HG03354 (cell line): Measurements from ENCODE around the gene OR10H3.
"Not testable (repeated sequence)": the region's sequence is repeated elsewhere in the genome, so short reads cannot be mapped to it uniquely, and the experiment has no call there.

Source experiments
- ATAC-seq: cut with Tn5 transposase; IDR thresholded peaks from one replicate; pipeline ENCODE4 v1.9.1; 2021; ENCODE audit warnings: mild to moderate bottlenecking; ENCODE audit not compliant: unreplicated experiment, poor library complexity, severe bottlenecking

OR10H3 gene

DNA sequence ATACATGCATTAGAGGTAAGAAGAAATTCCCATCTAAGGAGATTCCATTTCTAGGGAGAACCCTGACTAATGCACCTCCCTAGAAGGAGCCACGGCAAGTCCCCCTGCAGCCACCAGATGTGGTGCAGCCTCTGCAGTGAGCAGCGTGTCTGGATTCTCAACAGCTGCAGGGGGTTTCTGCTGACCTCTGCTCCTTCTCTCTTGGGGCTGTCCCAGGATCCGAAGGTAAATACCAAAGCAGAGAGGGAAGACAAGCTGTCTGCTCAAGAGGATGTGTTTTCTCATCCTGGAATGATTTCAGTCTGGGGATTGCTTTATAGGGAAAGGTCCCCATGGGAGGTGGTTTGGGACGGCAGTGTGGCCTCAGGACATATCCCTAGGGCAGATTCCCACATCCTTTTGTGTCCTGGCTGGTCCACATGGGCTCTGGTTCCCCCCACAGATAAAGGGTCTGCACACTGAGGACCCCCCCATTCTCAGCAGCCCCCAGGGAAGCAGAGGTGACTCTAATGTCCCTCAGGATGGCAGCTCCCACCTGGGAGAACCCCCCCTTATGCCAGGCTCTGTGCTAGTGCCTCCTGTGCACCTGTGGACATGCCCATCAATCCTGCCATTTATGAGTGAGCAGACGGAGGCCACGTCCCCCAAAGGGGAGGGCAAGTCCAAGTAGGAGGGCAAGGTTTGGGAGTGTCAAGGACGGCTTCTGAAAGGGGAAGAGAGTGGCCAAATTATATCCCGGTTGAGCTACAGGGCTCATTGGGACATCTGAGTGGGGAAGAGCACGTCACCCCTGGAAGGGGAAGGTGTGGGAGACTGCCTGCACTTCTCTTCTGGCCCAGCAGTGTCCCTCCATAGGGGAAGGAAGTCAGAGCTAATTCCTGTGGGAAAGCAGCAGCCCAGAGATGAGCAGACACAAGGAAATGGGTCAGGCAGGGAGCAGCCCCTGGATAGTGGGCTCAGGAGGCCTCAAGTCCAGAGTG, 39.5 kb downstream of the OR10H3 start:
- no peak for ATAC-seq

GRCh38 chr19:15779756-15780476, 42.1 kb downstream of the OR10H3 start:
- ATAC-seq: no peak

- ATAC-seq: no peak
Measured at GRCh38 chr19:15780610-15781418, 43.0 kb downstream of the OR10H3 start.

- no peak for ATAC-seq
Measured at GRCh38 chr19:15781661-15782060, 43.9 kb downstream of the OR10H3 start.

- ATAC-seq: no peak
Measured at GRCh38 chr19:15782211-15782610, 44.4 kb downstream of the OR10H3 start.

DNA sequence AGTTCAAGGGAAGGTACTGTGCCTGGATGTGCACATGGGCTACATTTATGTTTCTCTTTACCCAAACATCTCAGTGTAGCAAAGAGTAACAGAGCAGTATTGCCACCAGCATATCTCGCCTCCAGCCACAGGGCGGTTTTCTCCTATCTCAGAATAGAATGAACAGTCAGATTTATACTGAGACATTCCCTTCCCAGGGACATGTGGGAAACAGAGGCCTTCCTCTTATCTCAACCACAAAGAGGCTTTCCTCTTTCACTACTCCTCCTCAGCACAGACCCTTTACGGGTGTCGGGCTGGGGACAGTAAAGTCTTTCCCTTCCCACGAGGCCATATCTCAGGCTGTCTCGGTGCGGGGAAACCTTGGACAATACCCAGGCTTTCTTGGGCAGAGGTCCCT, 45.1 kb downstream of the OR10H3 start:
- not testable (repeated sequence) for ATAC-seq

GRCh38 chr19:15787611-15788155, 49.9 kb downstream of the OR10H3 start, which contains the start of gene OR10H5:
OR10H5 (plus strand) TSS chr19:15787661; CDS start chr19:15794049, 6,388 bp downstream.
- no peak for ATAC-seq

DNA sequence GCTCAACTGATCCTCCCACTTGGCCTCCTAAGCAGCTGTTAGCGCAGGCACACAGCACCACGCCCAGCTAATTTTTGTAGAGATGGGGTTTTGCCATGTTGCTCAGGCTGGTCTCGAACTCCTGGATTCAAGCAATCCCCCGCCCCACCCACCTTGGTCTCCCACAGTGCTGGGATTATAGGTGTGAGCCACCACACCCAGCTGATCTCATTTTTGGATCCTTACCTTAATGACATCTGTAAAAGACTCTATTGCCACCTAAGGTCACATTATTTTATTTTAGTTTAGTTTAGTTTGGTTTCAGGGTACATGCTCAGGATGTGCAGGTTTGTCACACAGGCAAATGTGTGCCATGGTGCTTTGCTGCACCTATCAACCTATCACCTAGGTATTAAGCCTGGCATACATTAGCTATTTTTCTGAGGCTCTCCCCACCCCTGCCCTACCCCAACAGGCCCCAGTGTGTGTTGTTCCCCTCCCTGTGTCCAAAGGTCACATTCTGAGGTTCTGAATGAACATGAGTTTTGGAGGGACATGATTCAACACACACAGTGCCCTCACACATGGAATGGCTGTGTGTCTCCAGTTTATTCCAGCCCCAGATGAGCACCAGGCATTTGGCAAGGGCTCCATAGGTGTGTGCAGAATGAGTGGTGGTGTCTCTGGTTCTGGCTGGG, 50.9 kb downstream of the OR10H3 start:
- no peak for ATAC-seq

DNA sequence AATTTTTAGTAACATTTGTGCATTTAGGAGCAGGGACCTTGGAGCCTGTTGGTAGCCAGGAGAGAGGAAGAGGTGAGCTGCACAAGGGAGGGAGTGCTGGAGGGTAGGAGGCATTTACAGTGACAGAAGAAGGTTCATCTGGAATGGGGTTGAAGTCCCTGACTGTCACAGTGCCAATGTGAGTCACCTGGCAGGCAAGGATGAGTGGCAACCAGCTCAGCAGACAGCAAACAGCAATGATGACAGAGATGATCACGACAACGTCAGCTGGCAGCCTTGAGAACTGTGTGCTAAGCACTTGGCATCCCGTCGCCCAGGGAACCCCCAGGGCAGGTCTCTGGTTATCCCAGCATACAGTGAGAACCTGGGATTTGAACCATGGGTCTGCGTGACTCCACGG, 52.3 kb downstream of the OR10H3 start:
- no peak for ATAC-seq
